GM19099 (cell line): ENCODE results near the gene CLASP1.

Experiments used
- POLR2A ChIP-seq: IDR thresholded peaks from 3 replicates; pipeline ENCODE4 v1.6.1; 2011; ENCODE audit warnings: low read depth; ENCODE audit not compliant: insufficient read length; ENCODE audit errors: extremely low read depth

Gene CLASP1

DNA sequence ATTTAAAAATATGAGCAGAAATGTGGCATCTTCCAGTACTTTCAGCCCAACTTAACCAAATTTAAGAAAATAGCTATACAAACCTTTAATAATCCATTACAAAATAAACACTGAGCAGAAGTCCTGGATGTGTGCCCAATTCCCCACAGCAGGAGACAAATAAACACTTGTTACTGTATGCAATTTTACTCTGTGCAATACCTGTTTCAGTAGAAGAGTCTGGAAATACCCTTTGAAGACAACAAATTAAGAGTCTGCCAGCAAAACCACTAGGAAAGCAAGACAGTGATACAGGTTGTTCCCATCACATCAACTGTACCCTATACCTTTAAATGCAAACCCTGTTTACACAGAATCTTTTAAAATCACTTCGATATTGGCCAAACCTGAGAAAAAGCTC lies 160.0 kb downstream of the CLASP1 start:
- TF ChIP-seq POLR2A, result no peak

DNA sequence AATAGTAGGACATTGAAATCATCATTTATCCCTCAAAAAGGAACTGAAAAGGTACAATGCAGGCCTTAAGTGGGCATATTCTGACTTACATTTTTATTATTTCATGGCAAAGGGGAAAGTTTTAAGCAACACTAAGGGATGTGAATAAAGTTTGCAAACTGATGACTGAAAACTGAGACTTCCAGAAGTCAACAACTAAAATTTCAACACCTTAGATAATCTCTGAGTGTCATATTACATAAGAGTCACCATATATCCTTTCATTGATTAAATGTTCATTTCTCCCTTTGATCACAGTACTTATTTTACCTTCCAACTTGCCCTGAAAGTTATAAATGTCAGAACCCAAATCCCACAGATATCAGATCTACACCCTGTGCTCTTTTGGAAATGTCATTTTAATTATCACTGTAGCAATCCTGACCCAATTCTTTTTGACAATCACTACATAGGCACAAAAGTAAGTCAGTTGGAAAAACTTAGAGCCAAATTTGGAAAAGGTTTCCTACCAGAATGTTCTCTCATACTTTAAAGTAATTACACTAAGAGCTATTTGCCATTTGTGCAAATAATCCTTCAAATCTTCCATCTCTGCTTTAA lies 163.0 kb downstream of the CLASP1 start:
- no peak for TF ChIP-seq POLR2A

DNA sequence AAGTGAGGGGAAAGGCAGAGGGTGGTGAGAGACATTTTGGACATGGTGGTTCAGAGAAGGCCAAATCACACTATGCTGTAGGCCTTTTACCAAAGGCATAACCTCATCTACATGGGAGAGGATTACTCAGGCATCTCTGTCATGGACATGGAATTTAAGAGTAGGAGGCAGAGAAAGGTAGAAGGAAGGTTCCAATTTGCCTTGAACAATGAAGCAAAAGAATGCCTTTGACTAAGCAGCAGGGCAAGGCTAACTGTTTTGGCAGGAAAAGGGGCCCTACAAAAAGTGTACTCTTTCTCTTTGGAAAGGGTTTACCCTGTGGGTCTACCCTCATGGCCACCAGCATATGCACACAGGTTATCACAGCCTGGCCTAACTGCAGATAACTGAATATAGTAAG lies 164.2 kb downstream of the CLASP1 start:
- no peak for TF ChIP-seq POLR2A

DNA sequence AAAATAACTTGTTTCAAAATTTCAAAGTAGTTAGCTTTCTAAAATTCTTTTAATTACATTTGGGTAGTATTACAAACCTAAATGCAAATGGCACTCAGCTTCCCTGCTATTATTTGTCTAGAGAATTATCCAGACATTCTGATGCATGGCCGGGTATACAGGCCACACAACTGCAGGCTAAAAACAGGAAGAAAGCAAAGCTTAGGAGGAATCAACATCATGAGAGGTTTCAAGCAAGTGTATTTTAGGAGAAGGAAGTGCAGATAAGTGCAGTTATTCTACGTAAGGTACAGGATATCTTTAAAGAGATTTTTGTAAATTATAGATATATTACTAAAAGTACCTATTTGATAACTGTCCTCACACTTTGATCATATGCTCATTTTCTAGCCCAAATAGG lies 165.4 kb downstream of the CLASP1 start:
- TF ChIP-seq POLR2A, result no peak

DNA sequence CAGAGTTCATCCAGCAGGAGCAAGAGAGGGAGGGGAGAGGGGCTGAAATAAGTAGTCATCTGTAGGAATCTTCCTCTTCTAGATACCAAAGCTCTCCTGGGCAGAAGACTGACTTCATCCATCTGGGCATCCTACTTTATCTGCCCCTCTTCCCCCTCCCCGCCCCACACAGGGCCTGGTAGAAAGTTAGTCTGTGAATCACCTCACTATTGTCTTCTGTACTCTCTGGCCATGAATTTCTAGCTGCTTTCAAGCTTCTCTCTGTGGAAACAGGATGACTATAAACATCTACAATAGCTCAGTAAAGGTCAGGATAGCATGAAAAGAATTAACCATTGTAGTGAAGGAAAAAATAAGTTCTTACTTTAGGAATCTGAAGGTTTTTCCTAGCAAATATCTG lies 166.2 kb downstream of the CLASP1 start:
- no peak for TF ChIP-seq POLR2A

DNA sequence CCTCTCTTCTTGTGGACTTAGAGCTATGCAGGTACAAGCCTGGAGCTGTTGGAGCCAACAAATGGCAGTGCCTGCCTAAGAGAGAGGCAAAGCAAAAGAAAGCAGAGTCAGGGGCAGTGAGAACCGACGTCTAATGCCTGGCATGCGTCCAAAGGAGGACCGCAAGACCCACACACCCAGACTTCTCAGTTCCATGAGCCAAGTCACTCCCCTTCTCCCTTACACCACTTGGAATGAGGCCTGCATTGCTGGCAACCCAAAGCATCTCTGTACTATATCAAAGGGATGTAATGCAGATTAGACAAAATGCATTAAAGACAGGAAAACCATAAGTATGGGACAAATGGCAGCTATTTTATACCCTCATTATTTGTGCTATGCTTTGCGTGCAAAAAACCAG lies 168.4 kb downstream of the CLASP1 start:
- TF ChIP-seq POLR2A, result no peak

DNA sequence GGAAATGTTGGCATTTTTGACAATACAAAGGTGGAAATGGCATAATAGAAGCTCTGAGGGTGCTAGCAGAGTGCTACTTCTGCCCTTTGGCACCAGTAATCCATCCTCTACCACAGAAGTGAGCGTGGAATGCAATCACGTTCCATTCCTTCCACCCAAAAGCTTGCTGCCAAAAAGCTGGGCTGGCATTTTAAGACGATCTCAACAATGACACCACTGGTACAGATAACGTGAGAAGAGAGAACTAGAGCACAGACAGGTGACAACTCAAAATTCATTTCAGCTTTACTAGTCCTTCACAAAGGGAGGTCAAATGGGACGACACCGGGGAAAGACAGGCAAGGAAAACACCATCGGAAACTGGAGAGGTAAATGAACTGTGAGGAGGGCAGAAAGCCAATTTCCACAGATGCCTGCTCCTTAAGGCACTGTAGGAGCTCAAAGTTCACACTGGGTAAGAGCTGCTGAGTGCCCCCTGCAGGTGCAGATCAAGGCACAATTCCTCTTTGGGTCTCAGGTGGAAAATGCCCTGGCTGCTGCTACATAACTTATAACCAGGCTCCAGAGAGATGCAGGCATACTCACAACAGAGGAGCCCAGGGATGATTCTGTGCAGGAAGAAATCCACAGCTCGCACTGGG lies 169.3 kb downstream of the CLASP1 start:
- TF ChIP-seq POLR2A, result no peak

DNA sequence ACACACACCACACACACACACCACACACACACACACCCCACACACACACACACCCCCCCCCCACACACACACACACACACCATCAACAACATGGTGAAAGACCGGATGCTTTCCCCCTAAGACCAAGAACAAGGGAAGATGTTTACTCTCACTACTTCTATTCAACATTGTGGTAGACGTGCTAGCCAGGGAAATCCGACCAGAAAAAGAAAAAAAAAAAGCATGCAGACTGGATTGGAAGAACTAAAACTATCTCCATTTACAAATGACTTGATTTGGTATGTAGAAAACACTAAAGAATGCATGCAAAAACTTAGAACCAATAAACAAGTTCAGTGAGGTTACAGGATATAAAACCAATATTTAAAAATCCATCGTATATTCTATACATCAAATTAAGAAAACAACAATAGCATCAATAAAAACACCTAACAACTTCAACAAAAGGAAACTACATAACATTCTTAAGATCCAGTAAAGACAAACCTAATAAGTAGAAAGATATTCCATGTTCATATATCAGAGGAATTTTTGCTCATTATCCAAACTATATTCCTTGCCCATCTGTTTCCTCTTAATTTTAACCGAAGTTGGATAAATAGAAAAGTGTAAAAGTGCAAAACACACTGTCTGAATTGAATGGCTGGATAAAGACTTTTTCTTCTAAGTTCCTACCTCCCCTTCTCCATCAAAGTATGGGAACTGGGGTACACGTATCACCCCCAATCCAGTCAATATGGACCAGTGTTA lies 170.1 kb downstream of the CLASP1 start:
- TF ChIP-seq POLR2A, result no peak

DNA sequence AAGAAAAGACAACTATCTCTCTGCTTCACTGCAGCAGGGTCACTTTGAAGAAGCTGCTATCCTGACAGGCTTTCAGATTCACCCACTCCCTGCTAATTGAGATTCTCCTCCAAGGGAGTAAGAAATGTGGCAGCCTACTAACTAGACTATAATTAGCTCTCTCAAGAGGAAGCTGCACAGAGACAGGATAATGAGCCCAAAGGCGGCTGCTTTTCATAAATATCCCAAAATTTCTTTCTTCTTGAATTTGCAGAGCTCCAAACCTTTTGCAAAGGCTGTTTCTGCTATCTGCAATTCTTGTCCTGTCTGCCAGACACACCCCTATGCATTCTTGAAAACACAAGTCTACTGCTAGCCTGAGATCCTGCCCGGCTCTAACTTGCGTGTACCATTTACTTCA lies 172.6 kb downstream of the CLASP1 start:
- TF ChIP-seq POLR2A, result no peak

DNA sequence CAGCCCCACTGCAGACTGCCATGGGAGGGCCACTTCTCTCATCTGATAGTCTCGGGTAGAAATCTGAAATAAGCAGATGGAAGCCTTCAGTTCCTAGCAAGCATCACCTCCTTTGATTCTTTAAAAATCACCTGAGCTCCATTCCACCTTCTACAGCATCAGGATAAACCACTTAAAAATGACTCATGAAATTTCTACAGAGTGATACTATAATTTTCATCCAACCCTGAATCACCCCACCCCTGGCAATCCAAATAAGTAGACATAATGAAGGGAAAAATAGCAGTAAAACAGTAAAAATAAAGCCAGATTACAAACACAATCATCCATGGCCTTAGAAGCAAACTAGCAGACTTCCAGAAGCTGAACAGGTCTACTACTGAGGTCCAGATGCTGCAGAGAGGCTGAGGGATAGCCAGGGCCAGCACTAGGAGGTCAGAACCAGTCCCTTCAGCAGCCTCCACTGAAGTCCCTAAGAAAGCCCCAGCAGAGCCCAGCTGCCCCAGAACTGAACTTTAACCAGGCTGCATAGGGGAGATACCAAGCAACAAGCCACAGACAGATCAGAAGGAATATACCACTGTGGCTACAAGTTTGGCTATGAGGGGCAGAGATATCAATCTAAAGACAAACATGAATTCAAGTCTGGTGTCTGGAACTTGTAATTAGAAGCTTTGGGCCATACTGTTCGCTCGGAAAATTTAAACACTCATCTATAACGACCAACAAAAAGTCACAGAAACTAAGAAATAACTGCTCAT lies 173.3 kb downstream of the CLASP1 start:
- TF ChIP-seq POLR2A, result no peak

DNA sequence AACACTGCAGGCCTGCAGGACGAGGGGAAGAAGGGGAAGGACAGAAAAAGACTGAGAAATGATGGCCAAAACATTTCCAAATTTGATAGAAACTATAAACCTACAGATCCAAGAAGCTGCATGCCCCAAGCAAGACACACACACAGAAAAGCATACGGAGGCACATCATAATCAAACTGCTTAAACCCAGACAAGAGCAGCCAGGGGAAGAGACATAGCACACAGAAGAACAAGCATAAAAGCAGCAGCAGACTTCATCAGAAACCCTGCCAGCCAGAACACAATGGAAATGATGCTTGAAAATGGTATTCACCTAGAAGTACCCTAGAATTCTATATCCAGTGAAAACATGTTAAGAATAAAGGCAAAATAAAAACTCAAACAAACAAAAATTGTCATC lies 175.8 kb downstream of the CLASP1 start:
- TF ChIP-seq POLR2A, result no peak

DNA sequence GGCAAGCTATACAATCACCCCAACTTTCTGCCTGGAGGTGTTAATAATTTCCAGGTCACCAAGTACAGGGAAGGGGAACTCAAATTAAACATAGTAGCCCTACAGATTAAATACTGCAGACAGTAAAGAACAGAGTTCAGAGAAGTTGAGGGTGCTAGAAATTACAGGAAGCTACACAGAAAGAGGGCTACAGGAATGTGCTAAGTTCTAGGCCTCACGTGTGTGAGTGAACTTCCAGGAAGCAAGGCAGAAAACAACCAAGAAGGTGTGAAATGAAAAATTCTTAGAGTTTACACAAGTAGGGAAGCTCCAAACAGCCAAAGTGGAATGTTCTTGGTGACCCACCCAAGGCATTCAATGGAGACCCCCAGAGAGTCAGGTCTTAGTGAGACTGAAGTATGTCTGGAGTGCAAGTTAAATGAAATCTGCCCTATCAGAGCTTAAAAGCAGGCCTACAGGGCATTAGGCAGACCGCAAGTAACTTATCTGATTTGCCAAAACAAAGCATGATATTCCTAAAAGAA lies 176.7 kb downstream of the CLASP1 start:
- TF ChIP-seq POLR2A, result no peak

DNA sequence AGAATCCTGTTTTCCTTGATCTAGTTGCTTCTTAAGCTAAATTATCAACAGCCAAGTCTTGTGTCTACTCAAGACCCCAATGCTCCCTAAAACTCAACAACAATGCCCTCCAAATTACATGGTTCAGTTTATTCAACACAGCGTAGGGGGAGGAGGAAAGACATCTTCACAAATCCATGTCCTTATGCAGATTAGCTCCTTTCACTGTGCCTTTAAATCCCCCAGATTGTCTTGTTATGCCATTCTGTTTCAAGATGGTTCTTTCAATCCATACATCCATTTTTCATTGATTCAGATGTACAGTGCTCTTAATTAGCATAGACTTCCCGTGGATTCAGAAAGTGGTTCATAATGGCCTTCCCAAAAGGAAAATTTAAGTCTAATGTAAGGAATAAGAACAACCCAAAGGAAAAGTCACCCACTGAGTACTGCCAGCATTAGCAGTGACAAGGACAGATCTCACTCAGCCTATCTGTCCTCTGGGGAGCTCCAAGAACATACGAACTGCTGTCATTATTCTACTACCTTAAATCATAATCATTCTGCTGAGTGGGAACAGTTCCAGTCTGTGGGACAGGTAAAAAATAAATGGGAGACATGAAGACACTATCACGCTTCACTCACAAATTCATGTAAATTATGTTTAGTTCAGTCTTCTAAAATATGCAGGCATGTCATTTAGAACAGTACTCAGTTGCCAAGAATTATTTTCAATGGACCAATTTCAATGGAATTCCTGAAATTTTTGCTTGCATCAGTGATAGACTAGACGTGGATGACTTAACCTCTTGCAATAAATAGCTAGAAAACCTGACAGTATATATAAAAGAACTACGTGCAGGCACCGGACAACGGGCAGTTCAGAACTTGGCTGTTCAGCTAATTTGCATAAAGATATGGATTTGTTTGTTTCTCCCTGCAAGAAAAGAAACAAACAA lies 177.5 kb downstream of the CLASP1 start:
- no peak for TF ChIP-seq POLR2A

DNA sequence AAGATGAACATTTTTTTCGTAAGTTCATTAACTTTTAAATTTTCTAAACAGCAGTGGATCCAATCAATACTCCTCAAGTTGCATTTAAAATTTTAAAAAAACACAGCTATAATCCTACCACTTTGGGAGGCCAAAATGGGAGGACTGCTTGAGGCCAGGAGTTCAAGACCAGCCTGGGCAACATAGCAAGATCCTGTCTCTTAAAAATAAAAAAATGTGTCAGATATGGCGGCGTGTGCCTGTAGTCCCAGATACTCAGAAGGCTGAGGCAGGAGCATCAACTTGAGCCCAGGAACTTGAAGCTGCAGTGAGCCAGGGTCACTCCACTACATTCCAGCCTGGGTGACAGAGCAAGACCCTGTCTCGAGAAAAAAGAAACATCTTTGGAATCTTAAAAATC lies 178.3 kb downstream of the CLASP1 start:
- TF ChIP-seq POLR2A, result no peak

DNA sequence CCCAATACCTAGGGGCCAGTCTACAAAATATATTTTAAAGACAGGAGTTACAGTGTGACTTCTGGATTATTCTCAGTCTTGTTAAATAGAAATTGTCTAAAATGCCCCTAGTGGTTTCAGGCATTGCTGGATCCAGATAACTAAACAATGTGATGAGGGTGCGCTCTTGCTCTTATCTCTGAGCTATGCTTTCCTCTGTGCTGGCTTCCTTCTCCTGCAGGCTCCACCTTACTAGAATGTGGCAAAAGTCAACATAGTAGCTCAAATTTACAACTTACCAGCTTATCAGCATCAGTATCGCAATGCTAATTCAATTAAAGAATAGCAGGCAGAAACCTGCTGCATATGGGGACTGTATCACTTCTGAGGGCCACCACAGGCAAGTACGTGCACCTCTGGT lies 179.9 kb downstream of the CLASP1 start:
- no peak for TF ChIP-seq POLR2A

DNA sequence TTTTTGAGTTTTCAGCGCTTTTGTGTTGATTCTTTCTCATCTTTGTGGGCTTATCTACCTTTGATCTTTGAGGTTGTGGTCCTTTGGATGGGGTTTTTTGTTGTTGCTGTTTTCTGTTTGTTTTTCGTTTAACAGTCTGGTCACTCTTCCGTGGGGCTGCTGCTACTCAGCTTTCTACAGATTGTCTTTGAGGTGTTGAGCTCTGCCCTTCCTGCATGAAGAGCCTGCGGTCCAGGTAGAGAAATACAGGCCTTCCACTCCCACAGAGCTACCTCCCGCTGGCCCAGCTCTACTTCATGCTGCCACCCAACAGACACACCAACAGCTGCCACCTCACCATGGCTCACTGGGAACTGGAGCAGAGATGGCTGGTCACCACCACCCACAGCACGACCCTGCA lies 180.3 kb downstream of the CLASP1 start:
- no peak for TF ChIP-seq POLR2A
